ENCODE measurements around the gene CD58. TPM values are rescaled to one million over a fixed set of nuclear protein-coding genes. Genes with fewer than 3 reads are reported as not detected.
A peak's percentile ranks its signal among the peaks of the same experiment; 100 is the strongest.

CD58 gene
- total and polyA plus RNA-seq, 12 donors = 6.3 to 43.6 (median 12.5) TPM

DNA sequence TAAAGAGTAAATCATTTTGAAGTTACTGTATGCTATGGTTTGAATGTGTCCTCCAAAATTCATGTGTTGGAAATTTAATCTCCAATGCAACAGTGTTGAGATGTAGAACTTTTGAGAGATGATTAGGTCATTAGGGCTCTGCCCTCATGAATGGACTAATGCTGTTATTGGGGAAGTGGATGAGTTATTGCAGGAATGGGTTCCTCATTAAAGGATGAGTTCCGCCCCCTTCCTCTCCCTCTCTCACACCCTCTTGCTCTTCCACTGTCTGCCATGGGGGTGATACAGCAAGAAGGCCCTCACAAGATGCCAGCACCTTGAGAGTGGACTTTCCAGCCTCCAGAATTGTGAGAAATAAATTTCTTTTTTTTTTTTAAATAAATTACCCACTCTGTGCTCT lies 100.2 kb downstream of the CD58 start:
- H3K4me3 ChIP-seq = no peak overlapping the region
- DNase-seq = no peak
- H3K27me3 ChIP-seq = no peaks in the 10 kb centered on the region
- no peak for TF ChIP-seq POLR2A (IDR thresholded peaks at IDR 0.05)
- TF ChIP-seq, protein P1, sequence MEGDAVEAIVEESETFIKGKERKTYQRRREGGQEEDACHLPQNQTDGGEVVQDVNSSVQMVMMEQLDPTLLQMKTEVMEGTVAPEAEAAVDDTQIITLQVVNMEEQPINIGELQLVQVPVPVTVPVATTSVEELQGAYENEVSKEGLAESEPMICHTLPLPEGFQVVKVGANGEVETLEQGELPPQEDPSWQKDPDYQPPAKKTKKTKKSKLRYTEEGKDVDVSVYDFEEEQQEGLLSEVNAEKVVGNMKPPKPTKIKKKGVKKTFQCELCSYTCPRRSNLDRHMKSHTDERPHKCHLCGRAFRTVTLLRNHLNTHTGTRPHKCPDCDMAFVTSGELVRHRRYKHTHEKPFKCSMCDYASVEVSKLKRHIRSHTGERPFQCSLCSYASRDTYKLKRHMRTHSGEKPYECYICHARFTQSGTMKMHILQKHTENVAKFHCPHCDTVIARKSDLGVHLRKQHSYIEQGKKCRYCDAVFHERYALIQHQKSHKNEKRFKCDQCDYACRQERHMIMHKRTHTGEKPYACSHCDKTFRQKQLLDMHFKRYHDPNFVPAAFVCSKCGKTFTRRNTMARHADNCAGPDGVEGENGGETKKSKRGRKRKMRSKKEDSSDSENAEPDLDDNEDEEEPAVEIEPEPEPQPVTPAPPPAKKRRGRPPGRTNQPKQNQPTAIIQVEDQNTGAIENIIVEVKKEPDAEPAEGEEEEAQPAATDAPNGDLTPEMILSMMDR (IDR thresholded peaks at IDR 0.05) = no peak
- no peaks in the 10 kb centered on the region for H3K36me3 ChIP-seq (replicated peaks in 1 of 2)
- 89 to 100% (median 98%) methylated on average over 1 of the region's 1 CpG for WGBS, 4 donors
- intact Hi-C loops (cut with DNase I) = no loop called here
- H3K9me3 ChIP-seq (replicated peaks in 1 of 3) = no peaks in the 10 kb centered on the region
- H3K4me1 ChIP-seq (replicated peaks in 1 of 2) = no peaks in the 10 kb centered on the region
- no peak overlapping the region for H3K27ac ChIP-seq

DNA sequence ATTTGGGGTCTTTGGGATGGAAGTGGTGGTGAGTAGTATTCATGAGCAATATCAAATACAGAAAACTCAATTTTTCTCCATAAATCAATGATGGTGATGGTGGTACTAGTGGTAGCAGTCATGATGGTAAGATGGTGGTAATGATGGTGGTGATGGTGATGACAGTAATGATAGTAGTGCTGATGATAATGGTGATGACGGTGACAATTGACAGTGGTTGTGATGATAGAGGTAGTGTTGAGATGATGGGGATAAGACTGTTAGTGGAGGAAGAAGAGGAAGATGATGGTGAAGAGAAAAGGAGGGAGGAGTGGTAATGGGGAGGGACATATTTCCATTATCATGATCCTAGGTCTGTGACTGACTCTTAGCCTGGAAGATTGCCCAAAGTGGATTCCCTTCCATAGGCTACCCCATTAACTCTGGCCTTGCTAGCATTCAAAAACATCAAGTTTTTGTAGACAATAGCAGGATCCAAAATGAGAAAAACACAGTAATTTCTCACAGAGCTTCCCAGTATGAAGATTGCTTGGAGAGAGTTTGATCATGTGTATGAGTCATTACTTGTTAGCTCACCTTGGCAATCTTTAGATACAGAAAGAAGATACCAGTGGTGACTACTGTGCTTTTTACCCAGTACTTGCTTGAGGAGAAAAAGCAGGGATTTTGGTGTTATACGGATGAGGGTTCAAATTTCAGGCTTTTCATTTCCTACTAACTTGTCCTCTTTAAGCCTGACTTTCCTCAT lies 103.8 kb downstream of the CD58 start:
- Histone ChIP-seq H3K27me3 (no peaks in the 10 kb centered on the region), H3K4me1 (replicated peaks in 1 of 2) (no peaks in the 10 kb centered on the region), H3K4me3 (no peak overlapping the region), H3K36me3 (replicated peaks in 1 of 2) (no peaks in the 10 kb centered on the region), H3K27ac (no peak overlapping the region), H3K9me3 (replicated peaks in 1 of 3) (no peaks in the 10 kb centered on the region)
- WGBS, 4 donors = 88 to 94% (median 90%) methylated on average over 2 of the region's 2 CpGs
- no peak for TF ChIP-seq POLR2A (IDR thresholded peaks at IDR 0.05)
- TF ChIP-seq, protein P1 (IDR thresholded peaks at IDR 0.05) = no peak
- intact Hi-C loops (cut with DNase I) = no loop called here
- DNase-seq = no peak

DNA sequence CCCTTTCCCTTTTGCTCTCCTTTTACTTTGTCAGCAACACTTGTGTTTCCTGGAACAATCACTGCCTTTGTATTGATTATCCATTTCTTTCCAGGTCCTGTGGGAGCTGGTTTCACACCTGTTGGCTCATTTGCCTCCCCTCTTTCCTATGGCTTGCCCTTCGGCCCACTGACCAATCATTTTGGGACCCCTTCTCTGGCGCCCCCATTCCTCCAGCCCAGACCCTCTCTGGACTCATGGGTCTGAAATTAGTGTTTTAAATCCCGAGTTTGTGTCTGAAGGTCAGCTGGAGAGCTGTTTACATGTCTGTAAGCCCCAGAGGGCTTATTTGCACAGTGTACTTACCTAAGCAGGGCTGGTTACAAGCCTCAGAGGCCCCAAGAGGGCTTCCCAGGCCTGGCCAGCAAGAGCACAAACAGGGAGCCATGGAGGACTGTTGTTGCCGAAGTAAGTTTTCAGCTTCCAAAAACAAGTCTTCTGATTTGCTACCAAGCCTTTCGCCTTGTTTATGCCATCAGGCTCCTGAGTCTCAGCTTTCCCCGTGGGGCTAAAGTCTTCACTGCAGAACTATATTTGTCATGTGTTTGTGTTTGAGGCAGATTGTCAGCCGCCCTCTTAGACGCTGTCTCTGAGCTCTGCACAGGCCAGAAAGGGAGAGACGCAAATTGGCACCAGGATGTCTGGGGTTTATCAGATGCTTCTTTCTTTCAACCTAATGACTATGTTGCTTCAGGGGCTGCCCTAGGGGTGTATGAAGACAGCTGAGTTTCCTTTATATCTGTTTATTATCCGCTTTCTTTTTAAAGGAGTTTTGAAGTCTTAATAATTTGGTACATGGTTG lies 104.8 kb downstream of the CD58 start:
- no peaks in the 10 kb centered on the region for H3K4me1 ChIP-seq (replicated peaks in 1 of 2)
- intact Hi-C loops (cut with DNase I) = no loop called here
- WGBS, 4 donors = 72 to 81% (median 76%) methylated on average over 10 of the region's 10 CpGs
- no peaks in the 10 kb centered on the region for H3K27me3 ChIP-seq
- DNase-seq = no peak
- no peak overlapping the region for H3K4me3 ChIP-seq
- H3K36me3 ChIP-seq (replicated peaks in 1 of 2) = no peaks in the 10 kb centered on the region
- peak overlapping the region in 1 of 5 donors; percentile 48 for H3K27ac ChIP-seq
- TF ChIP-seq, protein P1 (IDR thresholded peaks at IDR 0.05) = no peak
- TF ChIP-seq POLR2A (IDR thresholded peaks at IDR 0.05) = no peak
- no peaks in the 10 kb centered on the region for H3K9me3 ChIP-seq (replicated peaks in 1 of 3)

DNA sequence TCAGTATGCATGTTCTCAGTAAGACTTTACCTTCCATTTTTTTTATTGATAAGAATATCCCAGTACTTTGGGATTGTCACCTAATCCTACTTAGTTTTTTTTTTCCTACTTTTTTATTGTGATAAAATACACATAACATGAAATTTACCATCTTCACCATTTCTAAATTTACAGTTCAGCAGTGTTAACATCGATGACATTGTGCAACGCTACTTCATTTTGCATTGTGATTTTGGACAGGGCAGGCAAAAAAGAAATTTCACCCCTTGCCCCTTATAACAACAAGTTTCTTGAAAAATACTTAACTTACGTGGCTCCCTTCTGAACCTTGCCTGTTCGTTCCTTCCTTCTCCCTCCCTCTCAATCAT lies 105.4 kb downstream of the CD58 start:
- Histone ChIP-seq H3K27me3 (no peaks in the 10 kb centered on the region), H3K27ac (peak overlapping the region in 1 of 5 donors; percentile 48), H3K4me1 (replicated peaks in 1 of 2) (no peaks in the 10 kb centered on the region), H3K4me3 (no peak overlapping the region), H3K36me3 (replicated peaks in 1 of 2) (no peaks in the 10 kb centered on the region), H3K9me3 (replicated peaks in 1 of 3) (no peaks in the 10 kb centered on the region)
- DNase-seq = no peak
- intact Hi-C loops (cut with DNase I) = no loop called here
- TF ChIP-seq POLR2A (IDR thresholded peaks at IDR 0.05) = no peak
- TF ChIP-seq, protein P1 (IDR thresholded peaks at IDR 0.05) = no peak
- 88 to 90% (median 88%) methylated on average over 4 of the region's 4 CpGs for WGBS, 4 donors

All from adrenal gland (tissue), 12 donors.